ENCODE results near the gene TTLL13.

- TF ChIP-seq CTCF (IDR thresholded peaks at IDR 0.05) = no peak
- TF ChIP-seq EP300 (IDR thresholded peaks at IDR 0.05) = no peak
These were observed 8.5 kb upstream of the TTLL13 start for GRCh38 chr15:90240856-90241255.
